HT-29 (cell line): ENCODE measurements around the gene ERBB2. TPM values are rescaled to one million over a fixed set of nuclear protein-coding genes. Genes with fewer than 3 reads are reported as not detected.
"Not testable (repeated sequence)": the region's sequence is repeated elsewhere in the genome, so short reads cannot be mapped to it uniquely, and the experiment has no call there.

Experiments
- DNase-seq: peaks from one replicate; pipeline ENCODE4 v3.0.0-alpha.2; 2015; ENCODE audit warnings: low spot score
- total RNA-seq: library from RNA; depleted of rRNA; stranded (reverse); fragments of >200 nt; shearing (Covaris generic); gene quantifications from 2 replicates; pipeline ENCODE4 v1.2.3, GENCODE V29; 2014

Gene ERBB2
- total RNA-seq, 1 experiment from 2014 or later, result 110 TPM

DNA sequence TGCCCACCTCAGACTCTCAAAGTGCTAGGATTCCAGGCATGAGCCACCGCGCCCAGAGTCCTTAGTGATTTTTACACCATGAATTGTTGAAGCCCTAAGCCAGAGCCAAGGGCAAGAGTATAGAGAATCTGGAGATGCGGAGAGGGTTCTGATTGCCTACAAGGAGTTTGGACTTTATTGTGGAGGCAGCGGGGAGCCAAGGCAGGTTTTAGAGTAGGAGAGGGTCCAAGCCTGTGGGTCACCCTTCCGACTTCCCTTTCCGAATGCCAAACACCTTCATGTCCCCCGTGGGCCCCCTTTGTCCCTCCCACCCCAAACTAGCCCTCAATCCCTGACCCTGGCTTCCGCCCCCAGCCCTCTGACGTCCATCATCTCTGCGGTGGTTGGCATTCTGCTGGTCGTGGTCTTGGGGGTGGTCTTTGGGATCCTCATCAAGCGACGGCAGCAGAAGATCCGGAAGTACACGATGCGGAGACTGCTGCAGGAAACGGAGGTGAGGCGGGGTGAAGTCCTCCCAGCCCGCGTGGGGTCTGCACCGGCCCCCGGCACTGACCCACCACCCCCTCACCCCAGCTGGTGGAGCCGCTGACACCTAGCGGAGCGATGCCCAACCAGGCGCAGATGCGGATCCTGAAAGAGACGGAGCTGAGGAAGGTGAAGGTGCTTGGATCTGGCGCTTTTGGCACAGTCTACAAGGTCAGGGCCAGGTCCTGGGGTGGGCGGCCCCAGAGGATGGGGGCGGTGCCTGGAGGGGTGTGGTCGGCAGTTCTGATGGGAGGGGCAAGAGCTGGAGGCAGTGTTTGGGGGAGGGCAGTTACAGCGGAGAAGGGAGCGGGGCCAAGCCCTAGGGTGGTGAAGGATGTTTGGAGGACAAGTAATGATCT, 23.3 kb downstream of the ERBB2 start:
- DNase-seq, result no peak

DNA sequence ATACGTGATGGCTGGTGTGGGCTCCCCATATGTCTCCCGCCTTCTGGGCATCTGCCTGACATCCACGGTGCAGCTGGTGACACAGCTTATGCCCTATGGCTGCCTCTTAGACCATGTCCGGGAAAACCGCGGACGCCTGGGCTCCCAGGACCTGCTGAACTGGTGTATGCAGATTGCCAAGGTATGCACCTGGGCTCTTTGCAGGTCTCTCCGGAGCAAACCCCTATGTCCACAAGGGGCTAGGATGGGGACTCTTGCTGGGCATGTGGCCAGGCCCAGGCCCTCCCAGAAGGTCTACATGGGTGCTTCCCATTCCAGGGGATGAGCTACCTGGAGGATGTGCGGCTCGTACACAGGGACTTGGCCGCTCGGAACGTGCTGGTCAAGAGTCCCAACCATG, 24.9 kb downstream of the ERBB2 start:
- DNase-seq, result no peak

DNA sequence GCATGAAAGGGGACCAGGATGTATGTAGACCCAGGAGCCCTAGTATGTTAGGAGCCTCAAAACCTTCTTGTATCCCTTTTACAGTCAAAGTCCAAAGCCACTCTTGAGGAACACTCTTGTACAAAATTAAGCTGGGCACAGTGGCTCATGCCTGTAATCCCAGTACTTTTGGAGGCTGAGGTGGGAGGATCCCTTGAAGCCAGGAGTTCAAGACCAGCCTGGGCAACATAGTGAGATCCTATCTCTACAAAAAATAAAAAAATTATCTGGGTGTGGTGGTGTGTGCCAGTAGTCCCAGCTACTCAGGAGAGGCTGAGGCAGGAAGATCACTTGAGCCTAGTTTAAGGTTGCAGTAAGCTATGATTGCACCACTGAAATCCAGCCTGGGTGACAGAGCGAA, 26.1 kb downstream of the ERBB2 start:
- not testable (repeated sequence) for DNase-seq

DNA sequence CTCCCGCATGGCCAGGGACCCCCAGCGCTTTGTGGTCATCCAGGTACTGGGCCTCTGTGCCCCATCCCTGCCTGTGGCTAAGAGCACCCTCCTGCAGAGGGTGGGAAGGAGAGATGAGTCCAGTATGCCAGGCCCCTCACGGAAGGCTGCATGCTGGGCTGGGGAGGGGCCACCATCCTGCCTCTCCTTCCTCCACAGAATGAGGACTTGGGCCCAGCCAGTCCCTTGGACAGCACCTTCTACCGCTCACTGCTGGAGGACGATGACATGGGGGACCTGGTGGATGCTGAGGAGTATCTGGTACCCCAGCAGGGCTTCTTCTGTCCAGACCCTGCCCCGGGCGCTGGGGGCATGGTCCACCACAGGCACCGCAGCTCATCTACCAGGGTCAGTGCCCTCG, 26.8 kb downstream of the ERBB2 start:
- no peak for DNase-seq

DNA sequence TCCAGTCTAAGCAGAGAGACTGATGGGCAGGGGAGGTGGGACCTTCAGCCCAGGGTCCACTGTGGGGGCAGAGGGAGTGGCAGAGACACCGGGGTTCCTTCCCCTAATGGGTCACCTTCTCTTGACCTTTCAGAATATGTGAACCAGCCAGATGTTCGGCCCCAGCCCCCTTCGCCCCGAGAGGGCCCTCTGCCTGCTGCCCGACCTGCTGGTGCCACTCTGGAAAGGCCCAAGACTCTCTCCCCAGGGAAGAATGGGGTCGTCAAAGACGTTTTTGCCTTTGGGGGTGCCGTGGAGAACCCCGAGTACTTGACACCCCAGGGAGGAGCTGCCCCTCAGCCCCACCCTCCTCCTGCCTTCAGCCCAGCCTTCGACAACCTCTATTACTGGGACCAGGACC, 27.7 kb downstream of the ERBB2 start:
- DNase-seq, result no peak

DNA sequence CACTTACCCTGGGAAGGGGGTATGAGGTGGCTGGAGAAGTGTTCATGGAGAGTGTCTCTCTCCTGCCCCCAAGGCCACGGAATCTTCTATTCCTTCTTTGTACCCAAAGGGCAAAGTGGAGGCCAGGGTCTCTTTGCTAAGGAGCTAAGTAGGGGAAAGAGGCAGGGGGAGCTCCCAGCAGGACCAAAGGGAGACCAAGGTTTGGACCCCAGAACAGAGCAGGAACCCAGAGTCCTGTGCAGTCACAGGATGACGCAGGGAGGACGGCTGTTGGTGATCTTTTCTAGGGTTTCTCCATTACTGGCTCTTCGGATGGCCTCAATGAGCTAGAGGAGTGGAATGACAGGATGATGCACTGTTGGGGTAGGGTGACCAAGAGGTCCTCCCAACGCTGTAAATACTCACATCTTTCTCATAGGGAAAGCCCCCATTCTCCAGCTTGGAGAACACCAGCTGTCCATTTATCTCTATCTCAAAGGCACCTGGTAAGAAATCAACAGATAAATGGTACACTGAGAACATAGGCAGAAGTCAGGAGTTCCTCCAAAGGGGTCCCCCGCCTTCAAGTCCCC, 29.5 kb downstream of the ERBB2 start:
- no peak for DNase-seq

DNA sequence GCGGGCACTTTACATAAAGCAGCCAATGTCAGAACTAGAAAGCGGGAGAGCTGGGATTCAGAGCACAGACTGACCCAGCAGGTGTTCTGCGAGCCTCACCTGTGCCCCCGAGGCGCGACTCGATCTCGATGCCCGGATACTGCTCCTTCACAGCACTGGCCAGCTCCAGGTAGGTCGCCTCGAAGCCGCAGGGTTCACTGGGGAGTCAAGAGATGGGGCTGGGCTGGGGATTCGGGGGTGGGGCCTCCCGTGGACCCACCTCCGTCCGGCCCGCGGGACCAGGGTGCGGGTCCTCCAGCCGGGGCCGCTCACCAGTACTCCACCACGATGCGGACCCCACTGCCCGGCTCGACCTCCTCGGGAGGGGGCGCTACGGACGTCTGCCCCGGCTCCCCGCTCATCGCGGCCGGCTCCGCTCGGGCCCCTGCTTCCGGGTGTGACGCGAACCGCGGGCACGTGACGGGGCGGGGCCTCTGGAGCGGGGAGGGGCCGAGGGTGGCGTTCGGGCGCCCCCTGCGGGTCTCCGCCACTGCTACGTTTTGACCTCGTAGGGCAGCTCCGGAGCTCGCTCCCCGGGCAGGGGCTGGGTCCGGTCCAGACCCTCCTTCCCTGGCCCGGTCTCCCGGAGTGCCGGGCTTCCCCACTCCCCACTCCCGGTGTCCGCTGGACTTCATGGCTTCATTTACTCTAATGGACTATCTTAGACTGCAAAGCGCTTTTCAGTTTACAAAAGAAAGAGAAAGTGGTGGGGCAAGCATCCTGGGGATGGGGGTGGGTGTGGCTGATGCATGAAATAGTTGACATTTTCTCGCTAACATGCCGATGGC, 30.4 kb downstream of the ERBB2 start, which contains the start of gene MIEN1:
MIEN1 (minus strand) TSS at position 438 of the 827 bp plus-strand sequence; CDS start at position 401, 37 bp downstream.
- DNase-seq, result peak; percentile 90

DNA sequence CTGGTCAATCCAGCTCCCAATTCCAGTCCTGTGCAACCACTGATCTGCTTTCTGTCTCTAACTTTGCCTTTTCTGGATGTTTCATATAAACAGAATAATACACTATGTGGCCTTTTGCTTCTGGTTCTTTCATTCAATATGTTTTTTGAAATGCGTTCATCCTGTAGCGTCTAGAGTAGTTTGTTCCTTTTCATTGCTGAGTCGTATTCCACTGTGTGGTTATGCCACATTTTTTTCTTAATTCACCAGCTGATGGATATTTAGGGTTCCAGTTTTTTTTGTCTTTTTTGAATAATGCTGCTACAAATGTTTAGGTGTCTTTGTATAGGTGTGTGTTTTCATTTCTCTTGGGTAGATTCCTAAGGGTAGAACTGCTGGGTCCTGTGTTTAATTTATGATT, 32.7 kb downstream of the ERBB2 start:
- no peak for DNase-seq

DNA sequence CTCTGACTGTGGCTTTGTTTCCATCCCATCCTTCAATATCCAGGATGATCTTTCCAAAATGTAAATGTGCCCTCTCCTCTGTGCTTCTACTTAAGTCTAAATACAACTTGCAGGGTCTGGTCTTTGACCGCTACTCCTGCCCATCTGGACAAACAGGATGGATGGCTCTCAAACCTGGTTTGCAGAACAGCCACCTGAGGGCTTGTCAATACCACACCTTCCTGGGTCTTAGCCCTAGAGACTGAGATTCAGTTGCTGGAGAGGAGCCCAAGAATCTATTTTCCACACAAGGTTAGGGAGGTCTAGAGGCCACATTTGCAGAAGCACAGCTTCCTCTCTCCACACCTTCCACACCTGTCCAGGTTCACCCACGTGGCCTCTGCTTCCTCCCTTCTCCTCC, 36.0 kb downstream of the ERBB2 start:
- DNase-seq, result no peak

DNA sequence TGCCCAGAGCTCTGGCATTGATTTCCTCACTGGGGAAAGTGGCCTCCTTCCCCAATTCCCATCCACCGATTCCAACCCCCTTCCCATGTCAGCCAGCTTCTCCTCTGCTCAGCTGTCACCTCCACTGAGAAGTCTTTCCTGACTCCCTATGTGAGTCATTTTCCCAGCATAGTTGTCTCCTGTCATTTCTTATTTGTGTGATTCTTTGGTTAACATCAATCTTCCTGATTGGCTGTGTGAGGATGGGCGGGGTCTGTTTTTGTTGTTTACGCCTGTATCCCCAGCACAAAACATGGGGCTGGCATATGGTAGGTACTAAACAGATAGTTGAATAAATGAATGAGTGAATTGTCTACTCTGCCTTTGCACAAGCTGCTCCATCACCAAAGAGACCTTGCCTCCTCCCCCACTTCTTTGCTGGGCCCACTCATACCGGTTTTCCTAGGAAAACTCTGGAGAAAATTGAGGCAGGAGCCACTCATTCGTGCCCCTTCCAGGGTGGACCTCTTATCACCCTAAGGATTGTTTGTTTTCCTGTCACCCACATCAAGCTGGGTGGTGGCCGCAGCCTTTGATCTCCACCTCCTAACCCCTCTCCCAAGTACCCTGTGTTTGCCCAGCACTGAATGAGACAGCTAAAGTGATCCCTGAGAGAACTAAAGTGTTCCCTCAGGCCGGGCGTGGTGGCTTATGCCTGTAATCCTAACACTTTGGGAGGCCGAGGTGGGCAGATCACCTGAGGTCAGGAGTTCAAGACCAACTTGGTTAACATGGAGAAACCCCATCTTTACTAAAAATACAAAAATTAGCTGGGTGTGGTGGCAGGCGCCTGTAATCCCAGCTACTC, 36.7 kb downstream of the ERBB2 start:
- DNase-seq, result peak; percentile 41

DNA sequence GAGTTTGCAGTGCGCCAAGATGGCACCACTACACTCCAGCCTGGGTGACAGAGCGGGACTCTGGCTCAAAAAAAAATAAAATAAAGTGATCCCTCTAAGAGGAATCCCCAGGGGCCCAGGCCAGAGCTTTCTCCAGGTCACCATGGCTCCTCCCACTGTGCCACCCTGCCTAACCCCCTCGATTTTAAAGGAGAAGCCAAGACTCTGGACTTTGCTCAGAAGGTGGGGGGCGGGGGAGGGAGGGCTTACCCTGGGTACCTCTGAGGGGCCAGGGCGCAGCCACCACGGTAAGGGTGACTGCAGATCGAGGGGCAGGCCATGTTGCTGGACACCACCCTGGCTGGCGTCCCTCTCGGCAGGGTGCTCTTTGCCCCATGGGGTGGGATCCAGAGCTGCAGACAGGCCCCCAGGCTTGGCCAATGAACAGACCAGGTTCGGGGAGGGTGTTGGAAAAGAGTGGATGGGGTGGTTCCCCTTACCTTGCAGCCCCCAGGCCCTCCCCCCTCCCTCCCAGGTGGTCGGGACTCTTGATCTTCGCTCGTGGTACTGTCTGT, 37.4 kb downstream of the ERBB2 start:
- DNase-seq, result no peak

DNA sequence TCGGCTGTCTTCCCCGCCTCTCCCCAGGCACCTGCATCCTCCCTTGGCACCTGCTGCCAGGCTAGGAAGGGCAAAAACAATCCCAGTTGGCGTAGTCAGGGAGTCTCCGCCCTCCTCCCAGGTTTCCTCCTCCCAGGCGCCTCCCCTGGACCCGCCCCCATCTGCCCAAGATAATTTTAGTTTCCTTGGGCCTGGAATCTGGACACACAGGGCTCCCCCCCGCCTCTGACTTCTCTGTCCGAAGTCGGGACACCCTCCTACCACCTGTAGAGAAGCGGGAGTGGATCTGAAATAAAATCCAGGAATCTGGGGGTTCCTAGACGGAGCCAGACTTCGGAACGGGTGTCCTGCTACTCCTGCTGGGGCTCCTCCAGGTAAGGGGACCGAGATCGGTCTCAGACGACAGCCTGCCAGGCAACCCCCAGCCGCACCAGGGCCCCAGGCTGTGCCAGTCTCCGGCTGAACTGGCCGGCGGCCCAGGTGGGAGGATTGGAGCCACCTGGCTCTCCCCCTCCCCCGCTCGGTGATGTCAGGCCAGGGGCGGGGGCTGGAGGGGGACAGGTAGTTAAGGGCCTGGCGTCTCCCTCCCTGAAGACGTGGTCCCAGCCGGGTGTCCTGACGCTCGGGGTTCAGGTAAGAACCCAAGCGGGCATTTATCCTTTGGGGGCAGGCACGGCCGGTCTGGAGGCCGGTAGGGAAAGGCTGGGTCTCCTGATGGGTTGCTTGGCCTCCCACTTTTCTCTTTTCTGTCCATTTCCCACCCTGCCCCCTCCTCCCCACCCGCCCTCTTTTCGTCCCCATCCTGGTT, 38.1 kb downstream of the ERBB2 start, which contains the start of gene GRB7:
GRB7 (plus strand) TSS at position 179 of the 808 bp plus-strand sequence. CDS start 4,364 bp downstream, outside the sequence.
- peak; percentile 92 for DNase-seq

DNA sequence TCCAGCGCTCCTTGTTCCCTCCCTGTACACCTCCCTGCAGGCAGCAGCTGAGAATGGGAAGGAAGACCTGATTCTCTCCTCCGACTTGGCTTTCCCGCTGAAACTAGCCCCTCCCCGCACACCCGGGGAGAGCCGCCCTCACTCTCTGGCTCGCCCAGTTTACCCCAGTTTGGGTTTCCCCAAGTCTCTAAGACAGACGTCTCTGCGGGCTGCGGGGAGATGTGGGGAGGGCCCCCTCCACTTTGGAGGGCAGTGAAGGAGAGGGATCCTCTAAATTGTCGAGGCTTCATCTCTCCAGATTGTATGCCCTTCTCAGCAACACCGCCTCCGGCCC, 38.7 kb downstream of the ERBB2 start:
- peak; percentile 76 for DNase-seq

DNA sequence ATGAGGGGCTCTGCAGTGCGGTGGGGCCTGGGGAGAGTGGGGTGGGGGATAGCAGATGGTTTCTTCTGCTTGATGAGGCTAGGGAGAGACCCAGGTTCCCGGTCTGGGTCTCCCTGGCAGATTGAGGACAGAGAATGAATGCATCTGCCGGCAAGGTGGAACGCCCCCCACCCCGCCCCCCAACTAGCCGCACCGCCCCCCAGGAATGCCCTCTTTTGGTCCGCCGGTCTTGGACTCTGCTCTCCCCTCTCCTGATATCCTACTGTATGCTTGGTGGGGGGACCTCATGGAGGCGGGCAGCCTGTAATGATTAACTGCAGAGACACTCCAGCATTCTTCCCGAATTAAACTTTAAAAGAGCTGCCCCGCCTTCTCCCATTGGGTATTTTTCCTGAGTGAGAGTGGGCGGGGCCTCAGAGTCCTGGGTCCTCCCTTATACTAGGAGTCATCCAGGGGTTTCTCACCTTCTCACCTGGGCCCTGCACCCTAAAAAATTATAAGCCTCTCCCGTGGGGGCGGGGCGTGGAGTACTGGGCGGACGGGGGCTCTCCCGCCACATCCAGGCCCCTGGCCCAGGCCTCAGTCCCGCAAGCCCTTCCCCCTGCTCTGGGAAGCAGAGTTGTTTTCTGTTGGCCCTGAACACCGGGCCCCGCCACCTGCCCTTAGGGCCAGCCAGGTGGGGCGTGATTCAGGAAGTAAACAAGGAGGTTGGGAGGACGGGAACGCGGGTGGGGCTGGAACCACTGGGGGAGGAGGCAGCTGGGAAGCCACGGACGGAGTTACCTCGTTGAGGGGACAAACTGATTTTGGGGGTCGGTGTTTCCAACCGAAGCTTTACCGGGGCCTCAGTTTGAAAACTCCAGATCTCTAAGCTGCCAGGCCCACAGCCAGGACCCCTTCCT, 39.4 kb downstream of the ERBB2 start:
- peak; percentile 95 for DNase-seq

DNA sequence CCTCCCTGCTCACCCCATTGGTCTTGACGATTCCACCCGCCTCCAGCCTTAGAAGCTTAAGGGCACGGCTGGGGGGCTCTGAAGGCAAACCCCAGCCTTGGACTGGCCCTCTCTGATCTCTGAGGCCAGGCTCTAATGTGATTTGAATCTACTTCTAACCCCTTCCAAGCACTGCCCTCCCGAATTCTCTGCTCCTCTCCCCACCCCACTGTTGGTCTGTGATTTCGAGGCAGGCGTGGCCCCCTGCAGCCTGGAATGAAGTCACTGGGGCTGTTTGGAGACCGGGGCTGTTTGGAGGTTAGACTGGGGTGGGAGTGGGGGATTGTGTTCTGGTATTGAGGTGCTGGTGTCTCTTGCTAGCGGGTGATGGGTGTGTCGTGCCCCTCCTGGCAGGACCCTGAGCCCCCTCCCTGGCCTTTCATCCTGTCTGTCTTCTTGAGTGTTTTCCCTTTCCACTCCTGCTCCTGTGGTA, 40.1 kb downstream of the ERBB2 start:
- DNase-seq, result no peak

DNA sequence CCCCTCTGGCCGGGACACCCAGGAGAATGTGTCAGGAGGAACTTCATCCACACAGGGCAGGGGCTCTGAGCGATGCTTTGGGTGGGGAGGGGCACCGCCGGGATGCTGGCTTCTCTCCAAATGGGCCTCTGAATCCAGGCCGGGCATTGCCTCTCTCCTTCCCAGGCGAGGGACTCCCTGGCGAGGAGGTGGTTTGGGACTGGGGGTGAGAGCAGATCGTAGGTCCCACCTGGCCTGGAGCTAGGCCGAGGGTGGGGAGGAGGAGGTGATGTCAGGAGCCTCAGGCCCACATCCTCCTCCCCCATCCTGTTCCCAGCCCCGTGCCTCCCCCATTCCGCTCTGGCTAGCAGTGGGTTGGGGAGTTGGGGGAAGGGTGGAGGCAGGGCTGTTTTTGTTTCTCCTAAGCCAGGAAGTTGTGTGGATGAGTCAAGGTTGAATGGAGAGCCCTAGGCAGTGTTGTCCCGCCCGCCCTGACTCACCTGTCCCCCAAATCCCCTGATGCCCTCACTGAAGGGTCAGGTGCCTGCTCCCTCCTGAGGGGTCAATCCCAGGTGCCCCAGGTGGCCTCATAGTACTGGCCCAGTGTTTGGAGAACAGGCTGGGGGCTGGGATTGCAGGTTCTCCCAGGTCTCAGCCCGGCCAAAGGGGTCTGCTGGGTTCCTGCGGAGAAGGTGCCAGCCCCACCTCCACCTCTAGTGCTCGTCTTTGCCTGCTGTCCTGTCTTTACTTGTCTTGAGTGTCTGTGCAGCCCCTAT, 40.7 kb downstream of the ERBB2 start:
- peak; percentile 77 for DNase-seq

DNA sequence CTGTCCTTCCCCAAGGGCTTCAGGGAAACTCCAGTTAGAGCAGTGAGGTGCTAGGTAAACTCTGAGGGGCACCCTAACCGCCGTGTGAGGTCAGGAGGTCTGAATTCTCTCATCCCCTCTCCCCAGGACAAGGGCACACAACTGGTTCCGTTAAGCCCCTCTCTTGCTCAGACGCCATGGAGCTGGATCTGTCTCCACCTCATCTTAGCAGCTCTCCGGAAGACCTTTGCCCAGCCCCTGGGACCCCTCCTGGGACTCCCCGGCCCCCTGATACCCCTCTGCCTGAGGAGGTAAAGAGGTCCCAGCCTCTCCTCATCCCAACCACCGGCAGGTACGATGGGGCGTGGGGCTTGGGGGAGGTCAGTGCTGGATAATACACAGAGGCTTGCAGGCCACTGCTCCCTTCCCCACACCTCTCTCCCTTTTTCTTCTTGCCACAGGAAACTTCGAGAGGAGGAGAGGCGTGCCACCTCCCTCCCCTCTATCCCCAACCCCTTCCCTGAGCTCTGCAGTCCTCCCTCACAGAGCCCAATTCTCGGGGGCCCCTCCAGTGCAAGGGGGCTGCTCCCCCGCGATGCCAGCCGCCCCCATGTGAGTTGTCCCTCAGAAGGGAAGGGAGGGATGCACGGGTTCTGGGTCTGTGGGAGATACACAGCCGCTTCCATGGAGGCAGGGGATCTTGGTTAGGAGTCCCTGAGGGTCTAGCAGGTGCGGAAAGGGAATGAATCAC, 42.4 kb downstream of the ERBB2 start:
- no peak for DNase-seq
